HepG2 (cell line): ENCODE results near the gene DLG2. TPM values are rescaled to one million over a fixed set of nuclear protein-coding genes. Genes with fewer than 3 reads are reported as not detected.

ENCODE experiments used
- ATAC-seq: fragments of 200-7000 bp; cut with Tn5 transposase; 3 replicates; pipeline ENCODE4 v1.9.1; 2020; ENCODE audit warnings: mild to moderate bottlenecking, moderate library complexity
- BruUV-seq: library from RNA; stranded (reverse); fragments of 400-500 nt; replicated peaks from 2 replicates; lab custom pipeline; 2021; lab: Mats Ljungman, UMichigan
- CTCF ChIA-PET: fragments of 300-600 bp; formaldehyde crosslinking; extraction: SDS; loops from one replicate; lab custom pipeline; 2021; ENCODE audit warnings: low total read pairs, inconsistent platforms, low intra/inter-chr PET ratio; lab: Yijun Ruan, JAX
- POLR2A ChIA-PET: fragments of 350-600 bp; sonication (Branson Sonifier 250); formaldehyde crosslinking; loops from one replicate; lab custom pipeline; 2020; ENCODE audit warnings: antibody characterized with exemption, inconsistent platforms; lab: Yijun Ruan, JAX
- DNase-seq: peaks from one replicate; pipeline ENCODE4 v3.0.0-alpha.2; 2015; ENCODE audit warnings: low spot score
- FAIRE-seq: peaks from 3 replicates; lab custom pipeline; 2011; peaks lifted over from hg19 to GRCh38; lab: Jason Lieb, UNC
- H2AFZ ChIP-seq: one replicate; pipeline ENCODE4 v1.6.1; 2011; ENCODE audit warnings: low read length, inconsistent platforms
- H3K27ac ChIP-seq: fragments of 300-600 bp; 3 replicates; pipeline ENCODE4 v1.8.0; 2011; ENCODE audit warnings: mixed run types, mild to moderate bottlenecking, mixed read lengths, low read length, inconsistent platforms; ENCODE audit not compliant: insufficient read depth; ENCODE audit errors: extremely low read length
- H3K27me3 ChIP-seq, 2 experiments: fragments of 200-600 bp in 1 of 2; 2 replicates in 1 of 2; 3 replicates in 1 of 2; pipeline versions ENCODE4 v1.6.0 to v1.8.0; 2011; ENCODE audit warnings: low read length in 2 of 2, mild to moderate bottlenecking in 2 of 2, moderate library complexity in 2 of 2, inconsistent platforms in 1 of 2; ENCODE audit not compliant: insufficient read depth in 2 of 2, control insufficient read depth in 1 of 2
- H3K36me3 ChIP-seq, 2 experiments: fragments of 200-600 bp in 1 of 2; replicated peaks in 1 of 2; 2 replicates in 1 of 2; 3 replicates in 1 of 2; pipeline versions ENCODE4 v1.5.1 to v1.8.0; 2011; ENCODE audit warnings: low read length in 2 of 2, inconsistent platforms in 1 of 2; ENCODE audit not compliant: insufficient read depth in 2 of 2, control insufficient read depth in 1 of 2
- H3K4me1 ChIP-seq: 2 replicates; pipeline ENCODE4 v1.5.1; 2012; ENCODE audit warnings: low read length, inconsistent platforms; ENCODE audit not compliant: insufficient read depth
- H3K4me2 ChIP-seq: 2 replicates; pipeline ENCODE4 v1.6.0; 2011; ENCODE audit warnings: low read depth, low read length, inconsistent platforms
- H3K4me3 ChIP-seq, 3 experiments: fragments of 200-600 bp in 1 of 3; sonication (generic), shearing (Covaris generic) in 1 of 3; replicated peaks in 1 of 3; 2 replicates each; pipeline ENCODE4 v1.5.1; 2011 to 2016; ENCODE audit warnings: low read length in 3 of 3, inconsistent platforms in 2 of 3, low read depth in 2 of 3, mild to moderate bottlenecking in 2 of 3, control low read depth in 1 of 3, mixed read lengths in 1 of 3; ENCODE audit not compliant: insufficient read depth in 1 of 3
- H3K79me2 ChIP-seq: one replicate; pipeline ENCODE4 v1.6.1; 2011; ENCODE audit warnings: low read length, inconsistent platforms; ENCODE audit not compliant: insufficient read depth
- H3K9ac ChIP-seq: 2 replicates; pipeline ENCODE4 v1.6.0; 2011; ENCODE audit warnings: mild to moderate bottlenecking, low read depth, low read length, inconsistent platforms; ENCODE audit not compliant: insufficient read depth
- H3K9me3 ChIP-seq: 2 replicates; pipeline ENCODE4 v1.5.1; 2012; ENCODE audit warnings: mild to moderate bottlenecking, low read length
- H4K20me1 ChIP-seq: 2 replicates; pipeline ENCODE4 v1.6.0; 2011; ENCODE audit warnings: inconsistent platforms, mild to moderate bottlenecking, low read length, moderate library complexity; ENCODE audit not compliant: insufficient read depth
- HDAC2 ChIP-seq: sonication (generic); formaldehyde crosslinking; IDR thresholded peaks from 2 replicates; pipeline ENCODE4 v1.4.0; 2020; ENCODE audit warnings: missing genetic modification reagents
- HES4 ChIP-seq: sonication (generic); formaldehyde crosslinking; IDR thresholded peaks from 2 replicates; pipeline ENCODE4 v1.9.0; 2021; ENCODE audit warnings: mild to moderate bottlenecking, missing genetic modification reagents, borderline replicate concordance
- PLRG1 ChIP-seq: fragments of 450-650 bp; conservative IDR thresholded peaks from 2 replicates; pipeline ENCODE4 v1.6.1; 2016
- SUZ12 ChIP-seq: fragments of 150-350 bp; IDR thresholded peaks from 2 replicates; pipeline ENCODE4 v1.6.1; 2014; ENCODE audit warnings: low read depth, low read length
- ZNF446 ChIP-seq: sonication (generic); formaldehyde crosslinking; IDR thresholded peaks from 2 replicates; pipeline ENCODE4 v1.5.0; 2020; ENCODE audit warnings: mild to moderate bottlenecking, missing genetic modification reagents
- ZNF546 ChIP-seq: sonication (generic); formaldehyde crosslinking; conservative IDR thresholded peaks from 2 replicates; pipeline ENCODE4 v1.8.1; 2023; ENCODE audit warnings: mild to moderate bottlenecking, missing genetic modification reagents
- ZNF563 ChIP-seq: sonication (generic); formaldehyde crosslinking; IDR thresholded peaks from 2 replicates; pipeline ENCODE4 v1.8.0; 2022; ENCODE audit warnings: mild to moderate bottlenecking, moderate library complexity, missing genetic modification reagents
- WGBS: methylation state at CpG from one replicate; pipeline ENCODE4 v1.1.6; 2017; ENCODE audit warnings: low lambda C conversion rate; 5-methylcytosine and 5-hydroxymethylcytosine counted together
- in situ Hi-C: cut with HindIII; loops from 2 replicates; pipeline ENCODE4 v1.10.0; 2017; ENCODE audit warnings: low pct_unique_long_range_greater_than_20kb; ENCODE audit not compliant: extremely low pct_ligation_motif_present
- intact Hi-C: fragments of 100-400 bp; cut with micrococcal nuclease; formaldehyde crosslinking; loops from one replicate; pipeline ENCODE4 v1.10.0; 2022; ENCODE audit not compliant: unreplicated experiment
- polyA plus RNA-seq, 8 experiments: library from polyadenylated mRNA; depleted of rRNA in 3 of 8; stranded (reverse) in 7 of 8; unstranded in 1 of 8; fragments of >200 nt; fragmentation: Illumina TruSeq in 4 of 8; extraction: Trizol in 4 of 8; gene quantifications; 2 replicates each; pipeline versions ENCODE4 v1.2.1 to v1.2.3, GENCODE V29; 2011 to 2016; ENCODE audit warnings: low read depth in 4 of 8, missing spikeins in 1 of 8, mixed read lengths in 1 of 8; ENCODE audit not compliant: insufficient read depth in 1 of 8
- total RNA-seq, 5 experiments: library from RNA; depleted of rRNA; stranded (reverse); fragments of >200 nt; fragmentation: Illumina TruSeq; extraction: Trizol; gene quantifications; 2 replicates each; pipeline ENCODE4 v1.2.3, GENCODE V29; 2016; ENCODE audit warnings: low read depth in 1 of 5
- TF ChIP-seq, protein P1 (sequence below): sonication (generic); formaldehyde crosslinking; IDR thresholded peaks from 2 replicates; pipeline ENCODE4 v1.4.0; 2020; ENCODE audit warnings: missing genetic modification reagents
- TF ChIP-seq, protein P2 (sequence below): sonication (generic); formaldehyde crosslinking; IDR thresholded peaks from 2 replicates; pipeline ENCODE4 v1.4.0; 2020; ENCODE audit warnings: missing genetic modification reagents, borderline replicate concordance
- TF ChIP-seq, protein P3 (sequence below): sonication (generic); formaldehyde crosslinking; IDR thresholded peaks from 2 replicates; pipeline ENCODE4 v1.4.0; 2020; ENCODE audit warnings: mild to moderate bottlenecking, missing genetic modification reagents
- TF ChIP-seq, protein P4 (sequence below): sonication (generic); formaldehyde crosslinking; IDR thresholded peaks from 2 replicates; pipeline ENCODE4 v1.4.0; 2020; ENCODE audit warnings: mild to moderate bottlenecking, missing genetic modification reagents

The DLG2 gene
- total and polyA plus RNA-seq, 2 of the 13 experiments (the other 11 are each of a cell fraction or from before 2014, with no cell fraction given) = 0.46 to 1.0 TPM

DNA sequence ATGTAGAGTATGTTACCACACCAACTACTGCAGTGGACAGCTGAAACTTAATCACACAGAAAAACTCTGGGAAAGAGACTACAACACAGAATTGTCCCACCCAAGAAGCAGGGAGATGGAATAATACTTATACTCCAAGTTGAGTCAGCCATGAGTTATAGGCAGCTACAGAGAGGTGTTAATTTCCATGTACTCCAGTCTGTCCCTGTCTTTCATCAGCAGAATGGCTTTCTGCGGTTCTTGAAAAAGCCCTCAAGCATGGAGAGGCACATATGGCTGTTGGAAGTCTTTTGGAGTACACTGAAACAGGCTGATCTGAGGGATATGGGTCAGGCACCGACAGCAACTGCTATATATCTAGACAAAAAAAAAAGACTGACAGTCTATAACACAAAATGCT, 219.5 kb downstream of the DLG2 start:
- intact Hi-C loops (no loop called here), in situ Hi-C loops (no loop called here)
- no peaks in the 10 kb centered on the region for H3K4me1 ChIP-seq
- WGBS = 4% methylated on average over 2 of the region's 2 CpGs
- H3K4me3 ChIP-seq = no peak overlapping the region
- no peak overlapping the region for H3K4me2 ChIP-seq
- H3K9ac ChIP-seq = no peak overlapping the region
- DNase-seq = no peak
- ATAC-seq = no peak
- no peaks in the 10 kb centered on the region for H3K9me3 ChIP-seq
- no peaks in the 10 kb centered on the region for H3K36me3 ChIP-seq
- H4K20me1 ChIP-seq = no peaks in the 10 kb centered on the region
- ChIA-PET POLR2A (no interaction called here), CTCF (no interaction called here)
- BruUV-seq = no TSS peak
- H3K27me3 ChIP-seq = no peaks in the 10 kb centered on the region
- H3K27ac ChIP-seq = no peak overlapping the region
- FAIRE-seq = no peak
- TF ChIP-seq, protein P1, sequence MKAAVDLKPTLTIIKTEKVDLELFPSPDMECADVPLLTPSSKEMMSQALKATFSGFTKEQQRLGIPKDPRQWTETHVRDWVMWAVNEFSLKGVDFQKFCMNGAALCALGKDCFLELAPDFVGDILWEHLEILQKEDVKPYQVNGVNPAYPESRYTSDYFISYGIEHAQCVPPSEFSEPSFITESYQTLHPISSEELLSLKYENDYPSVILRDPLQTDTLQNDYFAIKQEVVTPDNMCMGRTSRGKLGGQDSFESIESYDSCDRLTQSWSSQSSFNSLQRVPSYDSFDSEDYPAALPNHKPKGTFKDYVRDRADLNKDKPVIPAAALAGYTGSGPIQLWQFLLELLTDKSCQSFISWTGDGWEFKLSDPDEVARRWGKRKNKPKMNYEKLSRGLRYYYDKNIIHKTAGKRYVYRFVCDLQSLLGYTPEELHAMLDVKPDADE (CRISPR knock-in tag) = no peak
- TF ChIP-seq, protein P2, sequence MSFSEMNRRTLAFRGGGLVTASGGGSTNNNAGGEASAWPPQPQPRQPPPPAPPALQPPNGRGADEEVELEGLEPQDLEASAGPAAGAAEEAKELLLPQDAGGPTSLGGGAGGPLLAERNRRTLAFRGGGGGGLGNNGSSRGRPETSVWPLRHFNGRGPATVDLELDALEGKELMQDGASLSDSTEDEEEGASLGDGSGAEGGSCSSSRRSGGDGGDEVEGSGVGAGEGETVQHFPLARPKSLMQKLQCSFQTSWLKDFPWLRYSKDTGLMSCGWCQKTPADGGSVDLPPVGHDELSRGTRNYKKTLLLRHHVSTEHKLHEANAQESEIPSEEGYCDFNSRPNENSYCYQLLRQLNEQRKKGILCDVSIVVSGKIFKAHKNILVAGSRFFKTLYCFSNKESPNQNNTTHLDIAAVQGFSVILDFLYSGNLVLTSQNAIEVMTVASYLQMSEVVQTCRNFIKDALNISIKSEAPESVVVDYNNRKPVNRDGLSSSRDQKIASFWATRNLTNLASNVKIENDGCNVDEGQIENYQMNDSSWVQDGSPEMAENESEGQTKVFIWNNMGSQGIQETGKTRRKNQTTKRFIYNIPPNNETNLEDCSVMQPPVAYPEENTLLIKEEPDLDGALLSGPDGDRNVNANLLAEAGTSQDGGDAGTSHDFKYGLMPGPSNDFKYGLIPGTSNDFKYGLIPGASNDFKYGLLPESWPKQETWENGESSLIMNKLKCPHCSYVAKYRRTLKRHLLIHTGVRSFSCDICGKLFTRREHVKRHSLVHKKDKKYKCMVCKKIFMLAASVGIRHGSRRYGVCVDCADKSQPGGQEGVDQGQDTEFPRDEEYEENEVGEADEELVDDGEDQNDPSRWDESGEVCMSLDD (CRISPR knock-in tag) = no peak
- TF ChIP-seq, protein P3, sequence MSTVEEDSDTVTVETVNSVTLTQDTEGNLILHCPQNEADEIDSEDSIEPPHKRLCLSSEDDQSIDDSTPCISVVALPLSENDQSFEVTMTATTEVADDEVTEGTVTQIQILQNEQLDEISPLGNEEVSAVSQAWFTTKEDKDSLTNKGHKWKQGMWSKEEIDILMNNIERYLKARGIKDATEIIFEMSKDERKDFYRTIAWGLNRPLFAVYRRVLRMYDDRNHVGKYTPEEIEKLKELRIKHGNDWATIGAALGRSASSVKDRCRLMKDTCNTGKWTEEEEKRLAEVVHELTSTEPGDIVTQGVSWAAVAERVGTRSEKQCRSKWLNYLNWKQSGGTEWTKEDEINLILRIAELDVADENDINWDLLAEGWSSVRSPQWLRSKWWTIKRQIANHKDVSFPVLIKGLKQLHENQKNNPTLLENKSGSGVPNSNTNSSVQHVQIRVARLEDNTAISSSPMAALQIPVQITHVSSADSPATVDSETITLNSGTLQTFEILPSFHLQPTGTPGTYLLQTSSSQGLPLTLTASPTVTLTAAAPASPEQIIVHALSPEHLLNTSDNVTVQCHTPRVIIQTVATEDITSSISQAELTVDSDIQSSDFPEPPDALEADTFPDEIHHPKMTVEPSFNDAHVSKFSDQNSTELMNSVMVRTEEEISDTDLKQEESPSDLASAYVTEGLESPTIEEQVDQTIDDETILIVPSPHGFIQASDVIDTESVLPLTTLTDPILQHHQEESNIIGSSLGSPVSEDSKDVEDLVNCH (CRISPR knock-in tag) = no peak
- TF ChIP-seq, protein P4, sequence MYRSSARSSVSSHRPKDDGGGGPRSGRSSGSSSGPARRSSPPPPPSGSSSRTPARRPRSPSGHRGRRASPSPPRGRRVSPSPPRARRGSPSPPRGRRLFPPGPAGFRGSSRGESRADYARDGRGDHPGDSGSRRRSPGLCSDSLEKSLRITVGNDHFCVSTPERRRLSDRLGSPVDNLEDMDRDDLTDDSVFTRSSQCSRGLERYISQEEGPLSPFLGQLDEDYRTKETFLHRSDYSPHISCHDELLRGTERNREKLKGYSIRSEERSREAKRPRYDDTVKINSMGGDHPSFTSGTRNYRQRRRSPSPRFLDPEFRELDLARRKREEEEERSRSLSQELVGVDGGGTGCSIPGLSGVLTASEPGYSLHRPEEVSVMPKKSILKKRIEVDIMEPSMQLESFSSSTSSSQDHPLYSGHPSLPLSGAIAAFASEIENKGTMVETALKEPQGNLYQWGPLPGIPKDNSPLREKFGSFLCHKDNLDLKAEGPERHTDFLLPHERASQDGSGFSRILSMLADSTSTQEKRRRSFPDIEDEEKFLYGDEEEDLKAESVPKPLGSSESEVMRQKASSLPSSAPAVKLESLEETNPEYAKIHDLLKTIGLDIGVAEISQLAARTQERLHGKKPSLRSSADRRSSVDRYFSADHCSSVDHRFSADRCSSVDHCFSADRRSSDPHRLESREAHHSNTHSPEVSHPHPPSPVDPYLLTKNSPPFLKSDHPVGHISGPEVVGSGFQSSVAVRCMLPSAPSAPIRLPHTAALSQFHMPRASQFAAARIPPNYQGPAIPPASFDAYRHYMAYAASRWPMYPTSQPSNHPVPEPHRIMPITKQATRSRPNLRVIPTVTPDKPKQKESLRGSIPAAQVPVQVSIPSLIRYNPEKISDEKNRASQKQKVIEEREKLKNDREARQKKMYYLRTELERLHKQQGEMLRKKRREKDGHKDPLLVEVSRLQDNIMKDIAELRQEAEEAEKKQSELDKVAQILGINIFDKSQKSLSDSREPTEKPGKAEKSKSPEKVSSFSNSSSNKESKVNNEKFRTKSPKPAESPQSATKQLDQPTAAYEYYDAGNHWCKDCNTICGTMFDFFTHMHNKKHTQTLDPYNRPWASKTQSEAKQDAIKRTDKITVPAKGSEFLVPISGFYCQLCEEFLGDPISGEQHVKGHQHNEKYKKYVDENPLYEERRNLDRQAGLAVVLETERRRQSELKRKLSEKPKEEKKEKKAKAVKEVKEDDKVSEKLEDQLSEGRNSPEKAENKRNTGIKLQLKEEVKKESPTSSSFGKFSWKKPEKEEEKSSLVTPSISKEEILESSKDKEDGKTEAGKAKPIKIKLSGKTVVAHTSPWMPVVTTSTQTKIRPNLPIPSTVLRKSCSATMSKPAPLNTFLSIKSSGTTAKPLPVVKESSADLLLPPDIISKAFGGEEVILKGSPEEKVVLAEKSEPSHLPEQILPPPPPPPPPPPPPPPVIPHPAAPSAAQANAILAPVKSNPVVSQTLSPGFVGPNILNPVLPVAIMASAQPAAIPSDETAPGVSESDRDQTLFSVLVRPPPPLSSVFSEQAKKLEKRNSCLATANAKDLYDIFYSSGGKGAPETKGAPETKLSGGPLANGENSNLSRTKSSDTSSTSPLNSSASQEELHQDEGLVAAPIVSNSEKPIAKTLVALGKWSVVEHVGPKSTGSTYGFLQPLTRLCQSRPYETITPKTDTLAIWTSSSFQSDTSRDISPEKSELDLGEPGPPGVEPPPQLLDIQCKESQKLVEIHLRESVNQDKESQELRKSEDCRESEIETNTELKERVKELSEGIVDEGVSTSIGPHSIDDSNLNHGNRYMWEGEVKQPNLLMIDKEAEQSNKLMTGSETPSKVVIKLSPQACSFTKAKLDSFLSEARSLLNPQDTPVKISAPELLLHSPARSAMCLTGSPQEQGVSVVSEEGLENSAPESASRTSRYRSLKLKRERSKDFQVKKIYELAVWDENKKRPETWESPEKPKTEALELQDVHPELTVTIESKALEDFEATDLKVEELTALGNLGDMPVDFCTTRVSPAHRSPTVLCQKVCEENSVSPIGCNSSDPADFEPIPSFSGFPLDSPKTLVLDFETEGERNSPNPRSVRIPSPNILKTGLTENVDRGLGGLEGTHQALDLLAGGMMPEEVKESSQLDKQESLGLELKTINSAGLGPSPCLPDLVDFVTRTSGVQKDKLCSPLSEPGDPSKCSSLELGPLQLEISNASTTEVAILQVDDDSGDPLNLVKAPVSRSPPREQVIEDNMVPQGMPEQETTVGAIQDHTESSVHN (CRISPR knock-in tag) = no peak
- TF ChIP-seq HES4 (CRISPR knock-in tag) = no peak
- TF ChIP-seq PLRG1 = no peak
- no peak for TF ChIP-seq SUZ12
- no peak for TF ChIP-seq ZNF546 (CRISPR knock-in tag)
- no peak for TF ChIP-seq ZNF563
- TF ChIP-seq ZNF446 (CRISPR knock-in tag) = no peak
- no peak for TF ChIP-seq HDAC2 (CRISPR knock-in tag)
- H3K79me2 ChIP-seq = no peaks in the 10 kb centered on the region
- H2AFZ ChIP-seq = no peak overlapping the region
